ENCODE measurements around the gene GPR55. TPM values are rescaled to one million over a fixed set of nuclear protein-coding genes. Genes with fewer than 3 reads are reported as not detected.

GPR55 gene
- total and polyA plus RNA-seq, 2 of the 8 experiments (the other 6 are each of a cell fraction or from before 2014, with no cell fraction given), result not detected

DNA sequence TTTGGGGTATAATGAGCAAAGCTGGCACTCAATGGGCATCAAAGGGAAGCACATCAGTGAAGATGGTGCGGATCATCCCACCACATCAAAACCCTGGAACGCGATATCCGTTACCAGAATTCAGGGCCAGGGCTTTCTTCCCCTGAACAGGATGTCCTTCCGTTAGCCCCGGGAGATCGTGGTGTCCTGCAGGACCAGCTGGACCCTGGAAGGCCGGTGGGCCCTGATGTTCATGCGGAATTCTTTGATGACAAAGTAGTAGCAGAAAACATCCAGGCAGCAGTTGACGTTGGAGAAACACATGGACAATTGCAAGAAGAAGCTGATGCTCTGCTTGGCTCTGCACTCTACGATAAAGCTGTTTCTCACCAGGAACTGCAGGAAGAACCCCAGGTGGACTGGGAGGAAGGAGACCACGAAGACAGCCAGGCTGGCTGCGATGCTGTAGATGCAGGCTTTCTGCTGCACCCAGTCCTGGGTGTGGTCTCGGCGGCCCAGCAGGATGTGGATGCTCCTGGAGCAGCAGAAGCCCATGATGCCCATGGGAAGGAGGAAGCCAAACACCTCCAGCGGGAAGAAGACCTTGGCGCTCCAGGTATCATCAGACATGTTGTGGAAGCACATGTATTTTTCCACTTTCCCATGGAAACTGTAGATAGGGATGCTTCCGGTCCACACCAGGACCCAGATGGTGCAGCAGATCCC, 15.0 kb downstream of the GPR55 start:
- Histone ChIP-seq H2AK5ac (ENCODE audit: low read depth, low read length) (no peak overlapping the region), H4K91ac (replicated peaks; ENCODE audit: insufficient read length, low read length) (no peak overlapping the region), H2BK15ac (ENCODE audit: low read length) (no peak overlapping the region), H3K79me2 (ENCODE audit: control insufficient read depth in 1 of 2, insufficient read depth in 2 of 2, low read length in 2 of 2) (no peaks in the 10 kb centered on the region), H3K4me1 (replicated peaks in 1 of 4; ENCODE audit: control insufficient read depth in 3 of 4, insufficient read depth in 4 of 4, low read length in 3 of 4) (peaks cover 2 to 15% (median 9%) of the 10 kb centered on the region in 4 experiments), H3K4me2 (ENCODE audit: insufficient read depth in 1 of 2, low read depth in 2 of 2, low read length in 2 of 2) (no peak overlapping the region), H2BK120ac (replicated peaks; ENCODE audit: low read depth, low read length) (no peak overlapping the region), H3K9ac (replicated peaks in 1 of 4; ENCODE audit: extremely low read depth in 1 of 4, low read depth in 3 of 4, low read length in 3 of 4) (no peak overlapping the region), H3K27ac (ENCODE audit: low read depth, low read length) (no peak overlapping the region), H3K9me3 (ENCODE audit: insufficient read depth in 2 of 2, low read depth in 1 of 2, low read length in 1 of 2) (no peaks in the 10 kb centered on the region), H4K8ac (ENCODE audit: extremely low read depth, insufficient read depth, low read length) (no peak overlapping the region), H4K20me1 (replicated peaks in 1 of 2; ENCODE audit: control insufficient read depth in 1 of 2, insufficient read depth in 2 of 2, low read length in 2 of 2) (no peaks in the 10 kb centered on the region), H3K56ac (replicated peaks; ENCODE audit: insufficient read length, low read depth, low read length) (no peak overlapping the region), H2AFZ (ENCODE audit: low read length) (no peak overlapping the region), H3K14ac (ENCODE audit: insufficient read length) (no peak overlapping the region), H3K18ac (ENCODE audit: extremely low read depth, low read length) (no peak overlapping the region), H2BK20ac (ENCODE audit: low read length) (no peak overlapping the region), H3K4ac (replicated peaks; ENCODE audit: insufficient read length, low read depth, low read length) (no peak overlapping the region), H3K79me1 (ENCODE audit: low read depth, low read length) (no peaks in the 10 kb centered on the region), H2BK12ac (ENCODE audit: low read depth, low read length) (no peak overlapping the region), H2BK5ac (ENCODE audit: low read depth, low read length) (peak overlapping the region; percentile 56), H3K23ac (ENCODE audit: insufficient read length) (no peak overlapping the region), H3K36me3 (ENCODE audit: control insufficient read depth in 2 of 4, insufficient read depth in 4 of 4, low read length in 3 of 4) (no peaks in the 10 kb centered on the region), H3K23me2 (ENCODE audit: low read depth, low read length) (peaks cover 2% of the 10 kb centered on the region; the same call in 1 of the 2 replicates), H3K4me3 (ENCODE audit: extremely low read depth in 1 of 4, insufficient read depth in 2 of 4, low read depth in 3 of 4, low read length in 4 of 4) (no peak overlapping the region), H4K5ac (ENCODE audit: insufficient read length, low read depth, low read length) (no peak overlapping the region), H3K27me3 (replicated peaks in 1 of 4; ENCODE audit: control insufficient read depth in 3 of 4, extremely low read depth in 1 of 4, insufficient read depth in 3 of 4, low read length in 3 of 4) (peaks cover 0 to 6% (median 0%) of the 10 kb centered on the region in 4 experiments; a peak in 3 of 7 replicates)
- WGBS, 2 experiments (ENCODE audit: extremely low coverage in 1 of 2, insufficient coverage in 1 of 2, insufficient read length in 1 of 2, insufficient replicate concordance in 2 of 2, low coverage in 1 of 2, low lambda C conversion rate in 2 of 2, missing lambda C conversion rate in 1 of 2), result 94% methylated on average over 18 of the region's 18 CpGs; no CpG with 5 or more reads in 1 of the 2 experiments
- DNase-seq (ENCODE audit: low read depth in 1 of 2, low spot score in 2 of 2) (no peak), FAIRE-seq (no peak)
- ChIA-PET POLR2A (ENCODE audit: partially characterized antibody) (no interaction called here), CTCF (ENCODE audit: partially characterized antibody) (interaction anchor here (1.0 to 21.7 kb wide), 6 partner anchors 9 to 86 kb away, joined by 3 to 332 read pairs (median 23); partner anchors contain the start of gene GPR55)
- TF ChIP-seq SAP30 (IDR thresholded peaks at IDR 0.05; ENCODE audit: insufficient read depth, insufficient replicate concordance, low read length) (no peak), TEAD4 (IDR thresholded peaks at IDR 0.05; ENCODE audit: low read depth, low read length) (no peak), RAD21 (IDR thresholded peaks at IDR 0.05 in 1 of 2, conservative IDR thresholded peaks at IDR 0.05 in 1 of 2; ENCODE audit: low read depth in 2 of 2, low read length in 2 of 2) (no peak), KDM4A (IDR thresholded peaks at IDR 0.05; ENCODE audit: low read depth, low read length, severe bottlenecking) (no peak)

All from H1 (cell line).